HL-60 (cell line): ENCODE data around the gene CACNG8.
"Not testable (repeated sequence)": the region's sequence is repeated elsewhere in the genome, so short reads cannot be mapped to it uniquely, and the experiment has no call there.

Source experiments
- DNase-seq, 2 experiments: peaks; one replicate each; pipeline ENCODE4 v3.0.0-alpha.2; 2010 to 2020; ENCODE audit warnings: low read depth in 1 of 2, low spot score in 1 of 2
- H3K27ac ChIP-seq: fragments of 250-450 bp; sonication (Bioruptor Pico); replicated peaks from 2 replicates; pipeline ENCODE4 v1.5.1; 2020; ENCODE audit warnings: mild to moderate bottlenecking, moderate library complexity
- H3K27me3 ChIP-seq: fragments of 250-450 bp; sonication (Bioruptor Pico); 2 replicates; pipeline ENCODE4 v1.5.1; 2021; ENCODE audit warnings: mild to moderate bottlenecking, moderate library complexity; ENCODE audit not compliant: insufficient read depth, poor library complexity, severe bottlenecking
- H3K4me3 ChIP-seq: replicated peaks from 2 replicates; pipeline ENCODE4 v1.5.1; 2011; ENCODE audit warnings: mild to moderate bottlenecking, control low read depth, low read length; ENCODE audit not compliant: insufficient read depth

Gene CACNG8

GRCh38 chr19:54036542-54036941 lies 73.8 kb downstream of the CACNG8 start:
- not testable (repeated sequence) for H3K4me3 ChIP-seq, H3K27me3 ChIP-seq, H3K27ac ChIP-seq, DNase-seq
